IPS DF 6.9 (cell line): Measurements from ENCODE around the gene EDN3.

Experiments used
- DNase-seq: peaks from one replicate; pipeline ENCODE4 v3.0.0-alpha.2; 2013; ENCODE audit warnings: low read depth, low spot score
- H3K27ac ChIP-seq: one replicate; pipeline ENCODE4 v1.5.1; 2013; ENCODE audit warnings: low read length, control low read depth
- H3K27me3 ChIP-seq: 2 replicates; pipeline ENCODE4 v1.6.1; 2013; ENCODE audit warnings: mild to moderate bottlenecking, low read length; ENCODE audit not compliant: control insufficient read depth, insufficient read depth
- H3K36me3 ChIP-seq: 2 replicates; pipeline ENCODE4 v1.6.1; 2013; ENCODE audit warnings: low read length; ENCODE audit not compliant: control insufficient read depth, insufficient read depth
- H3K4me1 ChIP-seq: 2 replicates; pipeline ENCODE4 v1.6.1; 2013; ENCODE audit warnings: low read length; ENCODE audit not compliant: control insufficient read depth, insufficient read depth
- H3K4me3 ChIP-seq: 2 replicates; pipeline ENCODE4 v1.5.1; 2013; ENCODE audit warnings: mild to moderate bottlenecking, low read length
- H3K9me3 ChIP-seq: 2 replicates; pipeline ENCODE4 v1.6.1; 2013; ENCODE audit warnings: low read length, inconsistent platforms; ENCODE audit not compliant: control insufficient read depth, insufficient read depth
- WGBS: extraction: QIAGEN DNeasy Blood & Tissue Kit; methylation state at CpG from one replicate; pipeline ENCODE4 v1.1.7; 2013; ENCODE audit warnings: mixed read lengths, missing lambda C conversion rate; ENCODE audit not compliant: insufficient read length, insufficient coverage; 5-methylcytosine and 5-hydroxymethylcytosine counted together

The EDN3 gene

GRCh38 chr20:59322585-59323454 lies 22.4 kb downstream of the EDN3 start:
- Histone ChIP-seq H3K4me3 (no peak overlapping the region), H3K27ac (no peak overlapping the region), H3K9me3 (no peaks in the 10 kb centered on the region), H3K27me3 (no peaks in the 10 kb centered on the region), H3K36me3 (no peaks in the 10 kb centered on the region), H3K4me1 (no peaks in the 10 kb centered on the region)
- DNase-seq = no peak
- WGBS = no CpG with 5 or more reads among the region's 17 CpGs

GRCh38 chr20:59323731-59324130 lies 23.3 kb downstream of the EDN3 start:
- WGBS = no CpG with 5 or more reads among the region's 5 CpGs
- H3K4me3 ChIP-seq = no peak overlapping the region
- DNase-seq = no peak
- H3K9me3 ChIP-seq = no peaks in the 10 kb centered on the region
- H3K4me1 ChIP-seq = no peaks in the 10 kb centered on the region
- H3K27me3 ChIP-seq = no peaks in the 10 kb centered on the region
- H3K36me3 ChIP-seq = no peaks in the 10 kb centered on the region
- no peak overlapping the region for H3K27ac ChIP-seq

GRCh38 chr20:59324521-59325141 lies 24.2 kb downstream of the EDN3 start:
- no CpG with 5 or more reads among the region's 10 CpGs for WGBS
- Histone ChIP-seq H3K4me3 (no peak overlapping the region), H3K27ac (no peak overlapping the region), H3K27me3 (no peaks in the 10 kb centered on the region), H3K4me1 (no peaks in the 10 kb centered on the region), H3K36me3 (no peaks in the 10 kb centered on the region), H3K9me3 (no peaks in the 10 kb centered on the region)
- DNase-seq = no peak

GRCh38 chr20:59325142-59325523 lies 24.7 kb downstream of the EDN3 start:
- H3K27me3 ChIP-seq = no peaks in the 10 kb centered on the region
- no peaks in the 10 kb centered on the region for H3K36me3 ChIP-seq
- no peak for DNase-seq
- H3K4me3 ChIP-seq = no peak overlapping the region
- no peaks in the 10 kb centered on the region for H3K4me1 ChIP-seq
- WGBS = no CpG with 5 or more reads among the region's 10 CpGs
- H3K9me3 ChIP-seq = no peaks in the 10 kb centered on the region
- H3K27ac ChIP-seq = no peak overlapping the region

- WGBS = no CpG with 5 or more reads among the region's 2 CpGs
- DNase-seq = no peak
- Histone ChIP-seq H3K27ac (no peak overlapping the region), H3K4me3 (no peak overlapping the region), H3K36me3 (no peaks in the 10 kb centered on the region), H3K27me3 (no peaks in the 10 kb centered on the region), H3K4me1 (no peaks in the 10 kb centered on the region), H3K9me3 (no peaks in the 10 kb centered on the region)
These were observed 25.8 kb downstream of the EDN3 start for GRCh38 chr20:59326188-59326587.

GRCh38 chr20:59328071-59328470 lies 27.7 kb downstream of the EDN3 start:
- Histone ChIP-seq H3K4me1 (no peaks in the 10 kb centered on the region), H3K9me3 (no peaks in the 10 kb centered on the region), H3K27me3 (no peaks in the 10 kb centered on the region), H3K27ac (no peak overlapping the region), H3K36me3 (no peaks in the 10 kb centered on the region), H3K4me3 (no peak overlapping the region)
- WGBS = no CpG with 5 or more reads among the region's 4 CpGs
- DNase-seq = no peak

- H3K27ac ChIP-seq = no peak overlapping the region
- no peak for DNase-seq
- no peaks in the 10 kb centered on the region for H3K36me3 ChIP-seq
- H3K9me3 ChIP-seq = no peaks in the 10 kb centered on the region
- WGBS = no CpG with 5 or more reads among the region's 12 CpGs
- H3K27me3 ChIP-seq = no peaks in the 10 kb centered on the region; the same call in 1 of the 2 replicates
- H3K4me1 ChIP-seq = no peaks in the 10 kb centered on the region
- H3K4me3 ChIP-seq = no peak overlapping the region
These were observed 31.4 kb downstream of the EDN3 start for GRCh38 chr20:59331721-59332329.

GRCh38 chr20:59333260-59333845 lies 32.9 kb downstream of the EDN3 start:
- WGBS = no CpG with 5 or more reads among the region's 6 CpGs
- no peak for DNase-seq
- no peaks in the 10 kb centered on the region; the same call in 1 of the 2 replicates for H3K27me3 ChIP-seq
- no peaks in the 10 kb centered on the region for H3K36me3 ChIP-seq
- no peak overlapping the region for H3K4me3 ChIP-seq
- no peaks in the 10 kb centered on the region for H3K9me3 ChIP-seq
- no peak overlapping the region for H3K27ac ChIP-seq
- H3K4me1 ChIP-seq = no peaks in the 10 kb centered on the region

- Histone ChIP-seq H3K27ac (no peak overlapping the region), H3K36me3 (no peaks in the 10 kb centered on the region), H3K9me3 (no peaks in the 10 kb centered on the region), H3K27me3 (no peaks in the 10 kb centered on the region; the same call in 1 of the 2 replicates), H3K4me1 (no peaks in the 10 kb centered on the region), H3K4me3 (no peak overlapping the region)
- DNase-seq = no peak
- WGBS = no CpG with 5 or more reads among the region's 9 CpGs
These were observed 33.5 kb downstream of the EDN3 start for GRCh38 chr20:59333951-59334350.

- Histone ChIP-seq H3K27me3 (no peaks in the 10 kb centered on the region; the same call in 1 of the 2 replicates), H3K27ac (no peak overlapping the region), H3K36me3 (no peaks in the 10 kb centered on the region), H3K4me1 (no peaks in the 10 kb centered on the region), H3K4me3 (no peak overlapping the region), H3K9me3 (no peaks in the 10 kb centered on the region)
- DNase-seq = no peak
- WGBS = no CpG with 5 or more reads among the region's 7 CpGs
These were observed 34.4 kb downstream of the EDN3 start for GRCh38 chr20:59334651-59335300.
